ENCODE measurements around the gene RNF41. TPM values are rescaled to one million over a fixed set of nuclear protein-coding genes. Genes with fewer than 3 reads are reported as not detected.

Gene RNF41
- total and polyA plus RNA-seq, 4 donors, result 18.1 to 54.6 (median 45.1) TPM

GRCh38 chr12:56202838-56203237, 18.9 kb downstream of the RNF41 start:
- peaks cover 21 to 30% (median 25%) of the 10 kb centered on the region in 4 donors for H3K36me3 ChIP-seq (ENCODE audit: control insufficient read depth in 4 of 4, insufficient read depth in 4 of 4, low read length in 4 of 4)
- no peak overlapping the region for H3K27ac ChIP-seq (ENCODE audit: low read depth in 1 of 2, low read length in 1 of 2)

DNA sequence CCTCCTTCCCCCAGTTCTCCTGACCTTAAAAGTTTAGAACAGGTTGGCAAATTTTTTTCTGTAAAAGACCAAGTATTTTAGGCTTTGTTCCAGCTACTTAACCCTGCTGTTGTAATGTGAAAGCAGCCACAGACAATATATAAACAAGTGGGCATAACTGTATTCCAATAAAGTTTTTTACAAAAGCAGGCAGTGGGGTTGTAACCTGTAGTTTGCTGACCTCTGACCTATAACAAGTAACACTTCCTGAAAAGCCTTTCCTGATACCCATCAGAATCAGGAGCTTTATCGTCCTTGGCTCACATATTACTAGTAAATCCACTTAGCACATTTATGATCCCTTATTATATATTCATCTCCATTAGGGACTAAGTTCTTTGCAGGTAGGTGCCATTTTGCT, 19.4 kb downstream of the RNF41 start:
- no peak for DNase-seq
- no peak for ATAC-seq (ENCODE audit: insufficient read depth, low FRiP score)
- Histone ChIP-seq H3K36me3 (ENCODE audit: control insufficient read depth in 4 of 4, insufficient read depth in 4 of 4, low read length in 4 of 4) (peaks cover 19 to 26% (median 21%) of the 10 kb centered on the region in 4 donors), H3K4me1 (ENCODE audit: control insufficient read depth in 5 of 5, insufficient read depth in 5 of 5, low read length in 5 of 5) (no peaks in the 10 kb centered on the region), H3K27ac (ENCODE audit: low read depth in 1 of 2, low read length in 1 of 2) (no peak overlapping the region), H3K27me3 (ENCODE audit: control insufficient read depth in 3 of 3, insufficient read depth in 3 of 3, low read length in 2 of 3) (no peaks in the 10 kb centered on the region), H3K9ac (ENCODE audit: insufficient read depth in 1 of 2, low read length in 2 of 2) (no peak overlapping the region), H3K9me3 (ENCODE audit: control insufficient read depth in 4 of 4, insufficient read depth in 3 of 4, low read length in 3 of 4) (peaks cover 0 to 1% (median 0%) of the 10 kb centered on the region in 4 donors), H3K4me3 (no peak overlapping the region)
- WGBS, 2 donors, result 35 to 66% methylated on average over 1 of the region's 1 CpG
- TF ChIP-seq CTCF (IDR thresholded peaks at IDR 0.05; ENCODE audit: control extremely low read depth, extremely low read depth), result no peak

More at GRCh38 chr12:56202838-56203237, 18.9 kb downstream of the RNF41 start:
- ATAC-seq (ENCODE audit: insufficient read depth, low FRiP score) (no peak), DNase-seq (no peak)
- Histone ChIP-seq H3K9me3 (ENCODE audit: control insufficient read depth in 4 of 4, insufficient read depth in 3 of 4, low read length in 3 of 4) (peaks cover 0 to 1% (median 0%) of the 10 kb centered on the region in 4 donors), H3K27me3 (ENCODE audit: control insufficient read depth in 3 of 3, insufficient read depth in 3 of 3, low read length in 2 of 3) (no peaks in the 10 kb centered on the region), H3K4me1 (ENCODE audit: control insufficient read depth in 5 of 5, insufficient read depth in 5 of 5, low read length in 5 of 5) (no peaks in the 10 kb centered on the region), H3K4me3 (no peak overlapping the region), H3K9ac (ENCODE audit: insufficient read depth in 1 of 2, low read length in 2 of 2) (no peak overlapping the region)
- 72 to 91% methylated on average over 2 of the region's 2 CpGs for WGBS, 2 donors
- TF ChIP-seq CTCF (IDR thresholded peaks at IDR 0.05; ENCODE audit: control extremely low read depth, extremely low read depth), result no peak

DNA sequence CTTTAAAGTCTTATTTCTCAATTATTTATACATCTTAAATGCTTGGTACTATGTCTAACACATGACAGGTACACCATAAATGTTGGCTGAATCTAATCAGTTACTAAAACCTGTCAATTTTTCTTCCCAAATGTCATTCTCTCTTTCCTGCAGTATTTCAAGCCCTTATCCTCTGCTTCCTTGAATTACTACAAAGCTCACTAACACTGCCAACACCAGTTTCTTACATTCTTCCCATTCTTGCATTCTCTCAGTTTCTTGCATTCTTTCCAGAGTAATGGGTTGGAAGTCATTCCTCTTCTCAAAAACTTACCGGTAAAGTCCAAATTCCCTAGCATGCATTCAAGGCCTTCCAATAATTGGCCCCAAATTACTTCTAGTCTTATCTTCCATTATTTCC, 22.9 kb downstream of the RNF41 start:
- no peaks in the 10 kb centered on the region for H3K4me1 ChIP-seq (ENCODE audit: control insufficient read depth in 5 of 5, insufficient read depth in 5 of 5, low read length in 5 of 5)
- H3K27ac ChIP-seq (ENCODE audit: low read depth in 1 of 2, low read length in 1 of 2), result no peak overlapping the region
- no peaks in the 10 kb centered on the region for H3K27me3 ChIP-seq (ENCODE audit: control insufficient read depth in 3 of 3, insufficient read depth in 3 of 3, low read length in 2 of 3)
- 69 to 83% methylated on average over 1 of the region's 1 CpG for WGBS, 2 donors
- no peaks in the 10 kb centered on the region for H3K9me3 ChIP-seq (ENCODE audit: control insufficient read depth in 4 of 4, insufficient read depth in 3 of 4, low read length in 3 of 4)
- DNase-seq (no peak), ATAC-seq (ENCODE audit: insufficient read depth, low FRiP score) (no peak)
- H3K4me3 ChIP-seq, result no peak overlapping the region
- no peak for TF ChIP-seq CTCF (IDR thresholded peaks at IDR 0.05; ENCODE audit: control extremely low read depth, extremely low read depth)
- no peaks in the 10 kb centered on the region for H3K36me3 ChIP-seq (ENCODE audit: control insufficient read depth in 4 of 4, insufficient read depth in 4 of 4, low read length in 4 of 4)
- no peak overlapping the region for H3K9ac ChIP-seq (ENCODE audit: insufficient read depth in 1 of 2, low read length in 2 of 2)

Measured in lung (tissue), 12 donors.